ENCODE measurements around the gene MLLT1. TPM values are rescaled to one million over a fixed set of nuclear protein-coding genes. Genes with fewer than 3 reads are reported as not detected.

The MLLT1 gene
- total RNA-seq, 1 experiment from 2014 or later = 5.8 TPM

- in situ Hi-C loops (cut with HindIII; ENCODE audit: low pct_unique_long_range_greater_than_20kb, low sequenced_read_pairs) = no loop called here
- no peak for DNase-seq (ENCODE audit: low read depth, low spot score)
Observed at GRCh38 chr19:6264803-6265202, 15.0 kb downstream of the MLLT1 start.

- no peak for DNase-seq (ENCODE audit: low read depth, low spot score)
- in situ Hi-C loops (cut with HindIII; ENCODE audit: low pct_unique_long_range_greater_than_20kb, low sequenced_read_pairs) = no loop called here
Observed at GRCh38 chr19:6263735-6264444, 15.9 kb downstream of the MLLT1 start.

- no peak for DNase-seq (ENCODE audit: low read depth, low spot score)
- in situ Hi-C loops (cut with HindIII; ENCODE audit: low pct_unique_long_range_greater_than_20kb, low sequenced_read_pairs) = no loop called here
Observed at GRCh38 chr19:6263306-6263705, 16.5 kb downstream of the MLLT1 start.

GRCh38 chr19:6262519-6262918 lies 17.3 kb downstream of the MLLT1 start:
- DNase-seq (ENCODE audit: low read depth, low spot score) = no peak
- in situ Hi-C loops (cut with HindIII; ENCODE audit: low pct_unique_long_range_greater_than_20kb, low sequenced_read_pairs) = no loop called here

- no peak for DNase-seq (ENCODE audit: low read depth, low spot score)
- in situ Hi-C loops (cut with HindIII; ENCODE audit: low pct_unique_long_range_greater_than_20kb, low sequenced_read_pairs) = no loop called here
Observed at GRCh38 chr19:6261883-6262282, 17.9 kb downstream of the MLLT1 start.

GRCh38 chr19:6260912-6261650 lies 18.7 kb downstream of the MLLT1 start:
- in situ Hi-C loops (cut with HindIII; ENCODE audit: low pct_unique_long_range_greater_than_20kb, low sequenced_read_pairs) = no loop called here
- DNase-seq (ENCODE audit: low read depth, low spot score) = peak; percentile 30

GRCh38 chr19:6260376-6260775 lies 19.4 kb downstream of the MLLT1 start:
- DNase-seq (ENCODE audit: low read depth, low spot score) = no peak
- in situ Hi-C loops (cut with HindIII; ENCODE audit: low pct_unique_long_range_greater_than_20kb, low sequenced_read_pairs) = no loop called here

GRCh38 chr19:6259312-6259861 lies 20.4 kb downstream of the MLLT1 start:
- DNase-seq (ENCODE audit: low read depth, low spot score) = no peak
- in situ Hi-C loops (cut with HindIII; ENCODE audit: low pct_unique_long_range_greater_than_20kb, low sequenced_read_pairs) = no loop called here

GRCh38 chr19:6258812-6259311 lies 20.9 kb downstream of the MLLT1 start:
- in situ Hi-C loops (cut with HindIII; ENCODE audit: low pct_unique_long_range_greater_than_20kb, low sequenced_read_pairs) = no loop called here
- DNase-seq (ENCODE audit: low read depth, low spot score) = no peak

- no peak for DNase-seq (ENCODE audit: low read depth, low spot score)
- in situ Hi-C loops (cut with HindIII; ENCODE audit: low pct_unique_long_range_greater_than_20kb, low sequenced_read_pairs) = no loop called here
Observed at GRCh38 chr19:6253954-6254733, 25.6 kb downstream of the MLLT1 start.

- no peak for DNase-seq (ENCODE audit: low read depth, low spot score)
- in situ Hi-C loops (cut with HindIII; ENCODE audit: low pct_unique_long_range_greater_than_20kb, low sequenced_read_pairs) = no loop called here
Observed at GRCh38 chr19:6252066-6252465, 27.7 kb downstream of the MLLT1 start.

- no peak for DNase-seq (ENCODE audit: low read depth, low spot score)
- in situ Hi-C loops (cut with HindIII; ENCODE audit: low pct_unique_long_range_greater_than_20kb, low sequenced_read_pairs) = no loop called here
Observed at GRCh38 chr19:6250909-6251308, 28.9 kb downstream of the MLLT1 start.

GRCh38 chr19:6250024-6250615 lies 29.7 kb downstream of the MLLT1 start:
- no peak for DNase-seq (ENCODE audit: low read depth, low spot score)
- in situ Hi-C loops (cut with HindIII; ENCODE audit: low pct_unique_long_range_greater_than_20kb, low sequenced_read_pairs) = no loop called here

GRCh38 chr19:6249296-6249695 lies 30.5 kb downstream of the MLLT1 start:
- in situ Hi-C loops (cut with HindIII; ENCODE audit: low pct_unique_long_range_greater_than_20kb, low sequenced_read_pairs) = no loop called here
- DNase-seq (ENCODE audit: low read depth, low spot score) = peak; percentile 92

GRCh38 chr19:6248844-6249243 lies 30.9 kb downstream of the MLLT1 start:
- peak; percentile 66 for DNase-seq (ENCODE audit: low read depth, low spot score)
- in situ Hi-C loops (cut with HindIII; ENCODE audit: low pct_unique_long_range_greater_than_20kb, low sequenced_read_pairs) = no loop called here

GRCh38 chr19:6248341-6248740 lies 31.4 kb downstream of the MLLT1 start:
- DNase-seq (ENCODE audit: low read depth, low spot score) = no peak
- in situ Hi-C loops (cut with HindIII; ENCODE audit: low pct_unique_long_range_greater_than_20kb, low sequenced_read_pairs) = no loop called here

- in situ Hi-C loops (cut with HindIII; ENCODE audit: low pct_unique_long_range_greater_than_20kb, low sequenced_read_pairs) = no loop called here
- no peak for DNase-seq (ENCODE audit: low read depth, low spot score)
Observed at GRCh38 chr19:6247007-6247288, 32.8 kb downstream of the MLLT1 start.
